Suprapubic skin (tissue), 4 donors: ENCODE results near the gene NBEA. TPM values are rescaled to one million over a fixed set of nuclear protein-coding genes. Genes with fewer than 3 reads are reported as not detected.

Experiments used
- DNase-seq, 2 donors: peaks; one replicate each; pipeline ENCODE4 v3.0.0-alpha.2; 2019; ENCODE audit warnings: low spot score in 2 of 2
- H3K27ac ChIP-seq: fragments of 200-600 bp; sonication (generic); one replicate; pipeline ENCODE4 v1.5.1; 2019
- H3K27me3 ChIP-seq: fragments of 200-600 bp; sonication (generic); one replicate; pipeline ENCODE4 v1.5.1; 2019
- H3K36me3 ChIP-seq: fragments of 200-600 bp; sonication (generic); one replicate; pipeline ENCODE4 v1.5.1; 2019
- H3K4me1 ChIP-seq: fragments of 200-600 bp; sonication (generic); one replicate; pipeline ENCODE4 v1.5.1; 2019
- H3K4me3 ChIP-seq: fragments of 200-600 bp; sonication (generic); one replicate; pipeline ENCODE4 v1.5.1; 2019; ENCODE audit warnings: mild to moderate bottlenecking
- H3K9me3 ChIP-seq: fragments of 200-600 bp; sonication (generic); one replicate; pipeline ENCODE4 v1.5.1; 2019
- CTCF ChIP-seq, 2 donors: fragments of 200-600 bp in 1 of 2; fragments of 450-650 bp in 1 of 2; sonication (generic) in 1 of 2; IDR thresholded peaks; one replicate each; pipeline ENCODE4 v1.5.1; 2016 to 2019; ENCODE audit warnings: antibody characterized with exemption in 2 of 2, mild to moderate bottlenecking in 1 of 2, moderate library complexity in 1 of 2
- EP300 ChIP-seq: sonication (generic); formaldehyde crosslinking; IDR thresholded peaks from one replicate; pipeline ENCODE4 v1.6.1; 2017; ENCODE audit warnings: antibody characterized with exemption
- POLR2A ChIP-seq, 2 donors: fragments of 450-650 bp; IDR thresholded peaks; one replicate each; pipeline ENCODE4 v1.6.1; 2017; ENCODE audit warnings: antibody characterized with exemption in 2 of 2, mild to moderate bottlenecking in 2 of 2, moderate library complexity in 2 of 2
- POLR2AphosphoS5 ChIP-seq, 3 donors: sonication (generic); formaldehyde crosslinking; IDR thresholded peaks; one replicate each; pipeline ENCODE4 v1.6.1; 2017; ENCODE audit warnings: antibody characterized with exemption in 3 of 3
- WGBS: methylation state at CpG from one replicate; pipeline ENCODE4 v1.1.5; 2018; 5-methylcytosine and 5-hydroxymethylcytosine counted together
- total RNA-seq, 4 donors: library from RNA; depleted of rRNA; stranded (reverse); fragments of >200 nt; gene quantifications; one replicate each; pipeline ENCODE4 v1.1.0, GENCODE V29; 2016

The NBEA gene
- total RNA-seq, 4 donors from 2014 or later = 3.1 to 9.7 (median 4.1) TPM

- H3K9me3 ChIP-seq = no peaks in the 10 kb centered on the region
- WGBS = 83% methylated on average over 4 of the region's 4 CpGs
- H3K4me1 ChIP-seq = no peaks in the 10 kb centered on the region
- no peaks in the 10 kb centered on the region for H3K36me3 ChIP-seq
- H3K4me3 ChIP-seq = no peak overlapping the region
- no peaks in the 10 kb centered on the region for H3K27me3 ChIP-seq
- no peak for TF ChIP-seq POLR2A (IDR thresholded peaks at IDR 0.05)
- TF ChIP-seq CTCF (IDR thresholded peaks at IDR 0.05) = no peak
- TF ChIP-seq EP300 = no peak
- no peak for TF ChIP-seq POLR2AphosphoS5 (IDR thresholded peaks at IDR 0.05)
- no peak overlapping the region for H3K27ac ChIP-seq
- DNase-seq = no peak
Observed at GRCh38 chr13:35285677-35286076, 343.6 kb downstream of the NBEA start.

GRCh38 chr13:35292329-35292728, 350.3 kb downstream of the NBEA start:
- Histone ChIP-seq H3K27ac (no peak overlapping the region), H3K27me3 (no peaks in the 10 kb centered on the region), H3K9me3 (no peaks in the 10 kb centered on the region), H3K36me3 (no peaks in the 10 kb centered on the region), H3K4me1 (no peaks in the 10 kb centered on the region), H3K4me3 (no peak overlapping the region)
- TF ChIP-seq CTCF (IDR thresholded peaks at IDR 0.05) = no peak
- no peak for TF ChIP-seq EP300
- TF ChIP-seq POLR2A (IDR thresholded peaks at IDR 0.05) = no peak
- no peak for TF ChIP-seq POLR2AphosphoS5 (IDR thresholded peaks at IDR 0.05)
- WGBS = 71% methylated on average over 1 of the region's 1 CpG
- DNase-seq = no peak

- no peak for DNase-seq
- H3K9me3 ChIP-seq = no peaks in the 10 kb centered on the region
- no peaks in the 10 kb centered on the region for H3K27me3 ChIP-seq
- no peaks in the 10 kb centered on the region for H3K36me3 ChIP-seq
- H3K27ac ChIP-seq = no peak overlapping the region
- TF ChIP-seq POLR2A (IDR thresholded peaks at IDR 0.05) = no peak
- TF ChIP-seq EP300 = no peak
- no peak for TF ChIP-seq POLR2AphosphoS5 (IDR thresholded peaks at IDR 0.05)
- no peak for TF ChIP-seq CTCF (IDR thresholded peaks at IDR 0.05)
- H3K4me1 ChIP-seq = no peaks in the 10 kb centered on the region
- H3K4me3 ChIP-seq = no peak overlapping the region
Observed at GRCh38 chr13:35293579-35294226, 351.6 kb downstream of the NBEA start.

GRCh38 chr13:35309706-35310105, 367.6 kb downstream of the NBEA start:
- no peaks in the 10 kb centered on the region for H3K4me1 ChIP-seq
- TF ChIP-seq POLR2A (IDR thresholded peaks at IDR 0.05) (no peak), CTCF (IDR thresholded peaks at IDR 0.05) (no peak), EP300 (no peak), POLR2AphosphoS5 (IDR thresholded peaks at IDR 0.05) (no peak)
- no peak overlapping the region for H3K27ac ChIP-seq
- DNase-seq = no peak
- no peaks in the 10 kb centered on the region for H3K27me3 ChIP-seq
- H3K36me3 ChIP-seq = no peaks in the 10 kb centered on the region
- no peak overlapping the region for H3K4me3 ChIP-seq
- WGBS = 88% methylated on average over 2 of the region's 2 CpGs
- no peaks in the 10 kb centered on the region for H3K9me3 ChIP-seq

- TF ChIP-seq EP300 = no peak
- no peak for TF ChIP-seq CTCF (IDR thresholded peaks at IDR 0.05)
- TF ChIP-seq POLR2AphosphoS5 (IDR thresholded peaks at IDR 0.05) = no peak
- no peak for TF ChIP-seq POLR2A (IDR thresholded peaks at IDR 0.05)
- Histone ChIP-seq H3K36me3 (no peaks in the 10 kb centered on the region), H3K4me1 (no peaks in the 10 kb centered on the region), H3K27ac (no peak overlapping the region), H3K4me3 (no peak overlapping the region), H3K27me3 (no peaks in the 10 kb centered on the region), H3K9me3 (no peaks in the 10 kb centered on the region)
- 88% methylated on average over 3 of the region's 3 CpGs for WGBS
- DNase-seq = no peak
Observed at GRCh38 chr13:35332134-35332533, 390.1 kb downstream of the NBEA start.
